Esophagus mucosa (tissue), 1 donor: ENCODE measurements around the gene PCNP. TPM values are rescaled to one million over a fixed set of nuclear protein-coding genes. Genes with fewer than 3 reads are reported as not detected.
A peak's percentile ranks its signal among the peaks of the same experiment; 100 is the strongest.
"Not testable (repeated sequence)": the region's sequence is repeated elsewhere in the genome, so short reads cannot be mapped to it uniquely, and the experiment has no call there.

ENCODE experiments used
- ATAC-seq: fragments of 200-7000 bp; cut with Tn5 transposase; one replicate; pipeline ENCODE4 v1.9.1; 2020
- total RNA-seq: library from RNA; stranded (reverse); gene quantifications from one replicate; pipeline ENCODE4 v1.2.4, GENCODE V29; 2023
- donor health status: DM: yes; HTN: yes; CAD: no.

PCNP gene
- total RNA-seq, 1 donor from 2014 or later, result 94.5 TPM

GRCh38 chr3:101567528-101568317 lies 6.3 kb upstream of the PCNP start:
- no peak for ATAC-seq

- no peak for ATAC-seq
Observed at GRCh38 chr3:101571028-101571895, 2.7 kb upstream of the PCNP start.

- ATAC-seq, result peak; percentile 87
Observed at GRCh38 chr3:101574388-101575112, 570 bp downstream of the PCNP start.

GRCh38 chr3:101577286-101577685 lies 3.3 kb downstream of the PCNP start:
- ATAC-seq, result no peak

GRCh38 chr3:101588616-101589015 lies 14.6 kb downstream of the PCNP start:
- ATAC-seq, result no peak

GRCh38 chr3:101591071-101591470 lies 17.1 kb downstream of the PCNP start:
- no peak for ATAC-seq

- ATAC-seq, result no peak
Observed at GRCh38 chr3:101602731-101603130, 28.8 kb downstream of the PCNP start.

- ATAC-seq, result no peak
Observed at GRCh38 chr3:101603184-101603583, 29.2 kb downstream of the PCNP start.

- not testable (repeated sequence) for ATAC-seq
Observed at GRCh38 chr3:101605398-101605797, 31.4 kb downstream of the PCNP start.

GRCh38 chr3:101611023-101611422 lies 37.0 kb downstream of the PCNP start:
- no peak for ATAC-seq

- not testable (repeated sequence) for ATAC-seq
Observed at GRCh38 chr3:101613014-101613413, 39.0 kb downstream of the PCNP start.

- no peak for ATAC-seq
Observed at GRCh38 chr3:101615525-101615924, 41.5 kb downstream of the PCNP start.

GRCh38 chr3:101617478-101617877 lies 43.5 kb downstream of the PCNP start:
- ATAC-seq, result no peak

- ATAC-seq, result no peak
Observed at GRCh38 chr3:101618726-101619125, 44.7 kb downstream of the PCNP start.

- no peak for ATAC-seq
Observed at GRCh38 chr3:101619734-101620133, 45.8 kb downstream of the PCNP start.

- no peak for ATAC-seq
Observed at GRCh38 chr3:101623656-101624055, 49.7 kb downstream of the PCNP start.

GRCh38 chr3:101624857-101625256 lies 50.9 kb downstream of the PCNP start:
- ATAC-seq, result no peak

GRCh38 chr3:101625879-101626278 lies 51.9 kb downstream of the PCNP start:
- ATAC-seq, result no peak

- ATAC-seq, result no peak
Observed at GRCh38 chr3:101629219-101629618, 55.2 kb downstream of the PCNP start.

GRCh38 chr3:101631098-101631796 lies 57.3 kb downstream of the PCNP start:
- ATAC-seq, result no peak

- ATAC-seq, result not testable (repeated sequence)
Observed at GRCh38 chr3:101631959-101632358, 58.0 kb downstream of the PCNP start.

- no peak for ATAC-seq
Observed at GRCh38 chr3:101632586-101632985, 58.6 kb downstream of the PCNP start.
